K562 (cell line): Measurements from ENCODE around the gene RNF20. TPM values are rescaled to one million over a fixed set of nuclear protein-coding genes. Genes with fewer than 3 reads are reported as not detected.

Experiments
- ATF3 ChIP-seq, 2 experiments: fragments of 450-650 bp in 1 of 2; sonication (generic) in 1 of 2; formaldehyde crosslinking in 1 of 2; IDR thresholded peaks in 1 of 2; conservative IDR thresholded peaks in 1 of 2; 2 replicates each; pipeline versions ENCODE4 v1.6.1 to v1.8.1; 2016 to 2023; ENCODE audit warnings: mild to moderate bottlenecking in 2 of 2, moderate library complexity in 2 of 2, inconsistent platforms in 1 of 2, missing genetic modification reagents in 1 of 2
- CHD4 ChIP-seq: fragments of 200-600 bp; sonication (generic); IDR thresholded peaks from 3 replicates; pipeline ENCODE4 v1.6.1; 2012; ENCODE audit warnings: low read depth, mild to moderate bottlenecking, mixed read lengths, low read length, inconsistent platforms; ENCODE audit not compliant: insufficient read depth, insufficient replicate concordance, poor library complexity, severe bottlenecking
- FOXA1 ChIP-seq: fragments of 450-650 bp; IDR thresholded peaks from 2 replicates; pipeline ENCODE4 v1.6.1; 2016; ENCODE audit warnings: mild to moderate bottlenecking, borderline replicate concordance
- LCOR ChIP-seq: sonication (generic); formaldehyde crosslinking; IDR thresholded peaks from 2 replicates; pipeline ENCODE4 v1.8.0; 2022; ENCODE audit warnings: mild to moderate bottlenecking, missing genetic modification reagents
- NELFE ChIP-seq: IDR thresholded peaks from 2 replicates; pipeline ENCODE4 v1.6.1; 2011; ENCODE audit warnings: mild to moderate bottlenecking; ENCODE audit not compliant: insufficient read depth, insufficient read length
- SRSF9 ChIP-seq: fragments of 200-400 bp; formaldehyde crosslinking; IDR thresholded peaks from 2 replicates; pipeline ENCODE4 v1.6.1; 2017; ENCODE audit warnings: low read depth, low read length, borderline replicate concordance
- TCF7L2 ChIP-seq: fragments of 150-350 bp; IDR thresholded peaks from 2 replicates; pipeline ENCODE4 v1.6.1; 2016; ENCODE audit warnings: low read depth, mild to moderate bottlenecking, low read length, moderate library complexity
- ZBTB17 ChIP-seq: fragments of 450-650 bp; formaldehyde crosslinking; IDR thresholded peaks from 2 replicates; pipeline ENCODE4 v1.4.0; 2020; ENCODE audit warnings: mild to moderate bottlenecking
- ZBTB34 ChIP-seq: fragments of 250-450 bp; sonication (Bioruptor Pico); IDR thresholded peaks from 2 replicates; pipeline ENCODE4 v1.8.0; 2021; ENCODE audit warnings: mild to moderate bottlenecking, moderate library complexity
- polyA plus RNA-seq, 8 experiments: library from polyadenylated mRNA; depleted of rRNA in 4 of 8; stranded (reverse) in 5 of 8; unstranded in 3 of 8; fragments of >200 nt; fragmentation: Nextera tagmentation in 2 of 8; fragmentation: Illumina TruSeq in 1 of 8; extraction: Ambion mirVana in 2 of 8; extraction: Trizol in 1 of 8; gene quantifications; 2 replicates each; pipeline versions ENCODE4 v1.2.1 to v1.2.3, GENCODE V29; 2011 to 2014; ENCODE audit warnings: inconsistent platforms in 1 of 8, missing spikeins in 1 of 8
- total RNA-seq, 7 experiments: library from RNA; depleted of rRNA in 6 of 7; stranded (reverse); fragments of >200 nt in 6 of 7; fragmentation: Illumina TruSeq in 2 of 7; extraction: Trizol in 2 of 7; gene quantifications; 2 replicates each; pipeline versions ENCODE4 v1.2.1 to v1.2.3, GENCODE V29; 2011 to 2021; ENCODE audit warnings: low replicate concordance in 1 of 7

Gene RNF20
- total and polyA plus RNA-seq, 9 of the 15 experiments (the other 6 are each of a cell fraction or from before 2014, with no cell fraction given): 5.5 to 25.0 (median 22.1) TPM

- TF ChIP-seq CHD4: no peak
- no peak for TF ChIP-seq TCF7L2
- TF ChIP-seq ZBTB17 (CRISPR knock-in tag): no peak
- no peak for TF ChIP-seq ATF3 (IDR thresholded peaks at IDR 0.05)
- no peak for TF ChIP-seq ATF3 (CRISPR knock-in tag; conservative IDR thresholded peaks at IDR 0.05)
- no peak for TF ChIP-seq NELFE
- no peak for TF ChIP-seq FOXA1
- no peak for TF ChIP-seq LCOR (CRISPR knock-in tag)
- TF ChIP-seq SRSF9: no peak
- TF ChIP-seq ZBTB34 (CRISPR knock-in tag): no peak
Measured at GRCh38 chr9:101536351-101536750, 2.7 kb downstream of the RNF20 start (continued).
